IMR-90 (cell line): ENCODE measurements around the gene HS6ST2. TPM values are rescaled to one million over a fixed set of nuclear protein-coding genes. Genes with fewer than 3 reads are reported as not detected.

Experiments
- ATAC-seq: fragments of 200-7000 bp; cut with Tn5 transposase; 2 replicates; pipeline ENCODE4 v1.9.1; 2020; ENCODE audit warnings: low read depth, mild to moderate bottlenecking, moderate library complexity
- BruUV-seq: library from RNA; stranded (reverse); fragments of 400-500 nt; replicated peaks from 2 replicates; lab custom pipeline; 2021; lab: Mats Ljungman, UMichigan
- CTCF ChIA-PET: fragments of 300-600 bp; formaldehyde crosslinking; extraction: SDS; loops from one replicate; lab custom pipeline; 2021; ENCODE audit warnings: antibody characterized with exemption; lab: Yijun Ruan, JAX
- POLR2A ChIA-PET: fragments of 300-600 bp; sonication (Branson Sonifier 250); formaldehyde crosslinking; loops from one replicate; lab custom pipeline; 2022; ENCODE audit warnings: antibody characterized with exemption; ENCODE audit not compliant: unreplicated experiment; lab: Charles Lee
- DNase-seq: peaks from one replicate; pipeline ENCODE4 v3.0.0; 2013
- H2AFZ ChIP-seq: replicated peaks from 2 replicates; pipeline ENCODE3; 2013; ENCODE audit warnings: low read length, mild to moderate bottlenecking; ENCODE audit not compliant: poor library complexity
- H2AK5ac ChIP-seq: 2 replicates; pipeline ENCODE4 v1.6.1; 2013; ENCODE audit warnings: low read depth, low read length, inconsistent platforms
- H2AK9ac ChIP-seq: replicated peaks from 2 replicates; pipeline ENCODE3; 2013; ENCODE audit warnings: mild to moderate bottlenecking, low read depth, low read length, moderate library complexity; ENCODE audit not compliant: poor library complexity
- H2BK120ac ChIP-seq: 2 replicates; pipeline ENCODE4 v1.6.1; 2013; ENCODE audit warnings: low read depth, low read length, inconsistent platforms
- H2BK15ac ChIP-seq: 3 replicates; pipeline ENCODE4 v1.6.1; 2013; ENCODE audit warnings: low read depth, low read length, inconsistent platforms
- H2BK20ac ChIP-seq: 2 replicates; pipeline ENCODE4 v1.6.1; 2013; ENCODE audit warnings: low read depth, mild to moderate bottlenecking, inconsistent platforms, low read length, moderate library complexity
- H2BK5ac ChIP-seq: 2 replicates; pipeline ENCODE4 v1.6.1; 2013; ENCODE audit warnings: mild to moderate bottlenecking, low read depth, low read length, inconsistent platforms; ENCODE audit not compliant: poor library complexity, severe bottlenecking
- H3K14ac ChIP-seq: replicated peaks from 2 replicates; pipeline ENCODE4 v1.6.1; 2013; ENCODE audit warnings: low read depth, low read length, inconsistent platforms
- H3K18ac ChIP-seq: 2 replicates; pipeline ENCODE4 v1.6.1; 2013; ENCODE audit warnings: low read depth, low read length, control low read depth
- H3K23ac ChIP-seq: 2 replicates; pipeline ENCODE4 v1.6.1; 2013; ENCODE audit warnings: low read depth, low read length, inconsistent platforms
- H3K27ac ChIP-seq: 2 replicates; pipeline ENCODE4 v1.5.1; 2013; ENCODE audit warnings: mild to moderate bottlenecking, control low read depth, low read length; ENCODE audit not compliant: insufficient read depth
- H3K27me3 ChIP-seq: 2 replicates; pipeline ENCODE4 v1.6.1; 2013; ENCODE audit warnings: low read length; ENCODE audit not compliant: control insufficient read depth, insufficient read depth
- H3K36me3 ChIP-seq: 2 replicates; pipeline ENCODE4 v1.6.1; 2013; ENCODE audit warnings: low read length, mixed read lengths; ENCODE audit not compliant: control insufficient read depth, insufficient read depth
- H3K4ac ChIP-seq: 2 replicates; pipeline ENCODE4 v1.6.1; 2013; ENCODE audit warnings: low read depth, low read length, inconsistent platforms
- H3K4me1 ChIP-seq: 2 replicates; pipeline ENCODE4 v1.6.1; 2013; ENCODE audit warnings: low read length, mixed read lengths; ENCODE audit not compliant: control insufficient read depth, insufficient read depth
- H3K4me2 ChIP-seq: 2 replicates; pipeline ENCODE4 v1.6.1; 2013; ENCODE audit warnings: low read depth, mild to moderate bottlenecking, control low read depth, low read length, moderate library complexity
- H3K4me3 ChIP-seq: 2 replicates; pipeline ENCODE4 v1.5.1; 2013; ENCODE audit warnings: low read depth, mild to moderate bottlenecking, control low read depth, low read length, moderate library complexity; ENCODE audit not compliant: insufficient read depth
- H3K56ac ChIP-seq: 2 replicates; pipeline ENCODE4 v1.6.1; 2013; ENCODE audit warnings: low read length, inconsistent platforms; ENCODE audit not compliant: insufficient read depth; ENCODE audit errors: extremely low read depth
- H3K79me1 ChIP-seq, 2 experiments: 2 replicates each; pipeline ENCODE4 v1.6.1; 2013; ENCODE audit warnings: low read length in 2 of 2, inconsistent platforms in 1 of 2, low read depth in 1 of 2
- H3K9ac ChIP-seq: 2 replicates; pipeline ENCODE4 v1.6.1; 2013; ENCODE audit warnings: low read depth, low read length, control low read depth
- H3K9me1 ChIP-seq: 2 replicates; pipeline ENCODE4 v1.6.1; 2013; ENCODE audit warnings: low read length, inconsistent platforms; ENCODE audit not compliant: insufficient read depth
- H3K9me3 ChIP-seq: 2 replicates; pipeline ENCODE4 v1.6.1; 2013; ENCODE audit warnings: low read length; ENCODE audit not compliant: control insufficient read depth, insufficient read depth
- H4K20me1 ChIP-seq: 2 replicates; pipeline ENCODE4 v1.6.1; 2013; ENCODE audit warnings: low read length, inconsistent platforms; ENCODE audit not compliant: insufficient read depth
- H4K5ac ChIP-seq: 2 replicates; pipeline ENCODE4 v1.6.1; 2013; ENCODE audit warnings: mild to moderate bottlenecking, low read depth, low read length, control low read depth
- H4K8ac ChIP-seq, 2 experiments: 2 replicates each; pipeline ENCODE4 v1.6.1; 2013; ENCODE audit warnings: low read depth in 2 of 2, low read length in 2 of 2, control low read depth in 1 of 2, inconsistent platforms in 1 of 2
- H4K91ac ChIP-seq: 2 replicates; pipeline ENCODE4 v1.6.1; 2013; ENCODE audit warnings: low read depth, low read length, inconsistent platforms; ENCODE audit not compliant: insufficient read depth
- BHLHE40 ChIP-seq: fragments of 150-350 bp; IDR thresholded peaks from 2 replicates; pipeline ENCODE4 v1.6.1; 2016; ENCODE audit warnings: mild to moderate bottlenecking, low read depth, low read length
- CEBPB ChIP-seq: IDR thresholded peaks from 2 replicates; pipeline ENCODE4 v1.6.1; 2012; ENCODE audit warnings: low read depth, low read length, improper control_type of control experiment
- CHD1 ChIP-seq: IDR thresholded peaks from 2 replicates; pipeline ENCODE4 v1.6.1; 2012; ENCODE audit warnings: low read depth, low read length, improper control_type of control experiment
- FOS ChIP-seq: fragments of 150-350 bp; IDR thresholded peaks from 2 replicates; pipeline ENCODE4 v1.6.1; 2016; ENCODE audit warnings: low read depth, low read length
- MAFK ChIP-seq: IDR thresholded peaks from 2 replicates; pipeline ENCODE4 v1.6.1; 2012; ENCODE audit warnings: low read depth, low read length, improper control_type of control experiment
- MAZ ChIP-seq: IDR thresholded peaks from 2 replicates; pipeline ENCODE4 v1.6.1; 2012; ENCODE audit warnings: low read depth, mild to moderate bottlenecking, low read length, improper control_type of control experiment, moderate library complexity, borderline replicate concordance
- MXI1 ChIP-seq: IDR thresholded peaks from 2 replicates; pipeline ENCODE4 v1.6.1; 2012; ENCODE audit warnings: low read depth, mild to moderate bottlenecking, low read length, moderate library complexity, borderline replicate concordance
- NFE2L2 ChIP-seq: fragments of 150-350 bp; IDR thresholded peaks from 2 replicates; pipeline ENCODE4 v1.6.1; 2016; ENCODE audit warnings: low read depth, mild to moderate bottlenecking, low read length
- POLR2A ChIP-seq: IDR thresholded peaks from 2 replicates; pipeline ENCODE4 v1.6.1; 2012; ENCODE audit warnings: mild to moderate bottlenecking, low read depth, low read length
- RAD21 ChIP-seq: IDR thresholded peaks from 2 replicates; pipeline ENCODE4 v1.6.1; 2012; ENCODE audit warnings: low read length, improper control_type of control experiment
- RCOR1 ChIP-seq: IDR thresholded peaks from 2 replicates; pipeline ENCODE4 v1.6.1; 2012; ENCODE audit warnings: mild to moderate bottlenecking, low read length, improper control_type of control experiment; ENCODE audit not compliant: insufficient replicate concordance
- RFX5 ChIP-seq: IDR thresholded peaks from 2 replicates; pipeline ENCODE4 v1.8.0; 2012; ENCODE audit warnings: low read depth, mild to moderate bottlenecking, low read length, moderate library complexity
- SMC3 ChIP-seq: fragments of 150-350 bp; IDR thresholded peaks from 2 replicates; pipeline ENCODE4 v1.6.1; 2016; ENCODE audit warnings: low read depth, mild to moderate bottlenecking, antibody characterized with exemption, low read length, moderate library complexity
- USF2 ChIP-seq: fragments of 150-350 bp; IDR thresholded peaks from 2 replicates; pipeline ENCODE4 v1.6.1; 2017; ENCODE audit warnings: mild to moderate bottlenecking, antibody characterized with exemption, low read length, low read depth
- WGBS, 2 experiments: methylation state at CpG; one replicate each; pipeline versions ENCODE4 v1.1.5 to v1.1.7; 2013; ENCODE audit warnings: missing lambda C conversion rate in 2 of 2; ENCODE audit not compliant: insufficient read length in 1 of 2; ENCODE audit errors: extremely low coverage in 2 of 2; 5-methylcytosine and 5-hydroxymethylcytosine counted together
- dilution Hi-C: fragments of 300-500 bp; cut with HindIII; formaldehyde crosslinking; loops from one replicate; pipeline ENCODE4 v1.14.3; 2018; ENCODE audit warnings: low sequenced_read_pairs; ENCODE audit not compliant: unreplicated experiment
- in situ Hi-C: fragments of 300-500 bp; cut with MboI; formaldehyde crosslinking; loops from 3 replicates; pipeline ENCODE4 v1.14.3; 2019; ENCODE audit warnings: low sequenced_read_pairs, inconsistent platforms, mixed read lengths
- intact Hi-C: fragments of 100-400 bp; cut with micrococcal nuclease; formaldehyde crosslinking; loops from 2 replicates; pipeline ENCODE4 v1.10.0; 2022
- polyA plus RNA-seq, 3 experiments: library from polyadenylated mRNA; depleted of rRNA; stranded (reverse); fragments of >200 nt; gene quantifications; 2 replicates each; pipeline ENCODE4 v1.2.3, GENCODE V29; 2012; ENCODE audit warnings: low replicate concordance in 1 of 3
- total RNA-seq: library from RNA; depleted of rRNA; stranded (reverse); fragments of >200 nt; gene quantifications from 2 replicates; pipeline ENCODE4 v1.2.3, GENCODE V29; 2012
- TF ChIP-seq, protein P1 (sequence below): fragments of 150-350 bp; IDR thresholded peaks from 2 replicates; pipeline ENCODE4 v1.6.1; 2016; ENCODE audit warnings: low read depth, mild to moderate bottlenecking, low read length, moderate library complexity, borderline replicate concordance
- TF ChIP-seq, protein P2 (sequence below): conservative IDR thresholded peaks from 2 replicates; pipeline ENCODE4 v1.5.1; 2012; ENCODE audit warnings: mild to moderate bottlenecking, low read depth, low read length, improper control_type of control experiment

Gene HS6ST2
- total and polyA plus RNA-seq, 2 of the 4 experiments (the other 2 are of a cell fraction): not detected

DNA sequence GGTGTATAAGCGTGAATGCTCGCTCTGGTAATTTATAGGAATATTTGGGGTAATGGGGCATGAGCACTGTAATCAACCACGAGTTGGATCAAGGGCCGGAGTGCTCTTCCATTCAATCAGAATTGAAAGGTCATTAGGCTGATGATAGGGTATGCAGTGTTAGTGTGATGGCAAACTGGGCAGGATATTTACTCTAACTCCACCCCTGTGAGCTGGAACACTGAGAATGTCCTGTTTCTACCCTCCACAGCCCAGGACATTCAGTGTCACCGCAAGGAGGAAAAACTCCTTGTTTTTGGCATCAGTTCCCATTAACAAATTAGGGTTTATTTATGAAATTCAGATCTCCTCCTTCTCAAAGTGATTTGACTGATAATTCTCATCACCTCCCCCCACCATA lies 137.8 kb downstream of the HS6ST2 start:
- Histone ChIP-seq H3K9me1 (no peaks in the 10 kb centered on the region), H3K4me3 (no peak overlapping the region), H3K9me3 (no peaks in the 10 kb centered on the region), H3K27me3 (no peaks in the 10 kb centered on the region; the same call in 1 of the 2 replicates), H3K36me3 (no peaks in the 10 kb centered on the region), H4K20me1 (no peaks in the 10 kb centered on the region), H4K5ac (no peak overlapping the region), H2BK15ac (no peak overlapping the region), H2BK120ac (no peak overlapping the region), H2BK5ac (no peak overlapping the region), H3K79me1 (no peaks in the 10 kb centered on the region), H4K91ac (no peak overlapping the region), H3K27ac (no peak overlapping the region), H2AFZ (no peak overlapping the region), H3K14ac (no peak overlapping the region), H3K4me1 (no peaks in the 10 kb centered on the region), H3K4me2 (no peak overlapping the region), H3K56ac (no peak overlapping the region), H3K18ac (no peak overlapping the region), H2AK9ac (no peak overlapping the region), H2BK20ac (no peak overlapping the region), H4K8ac (no peak overlapping the region), H3K9ac (no peak overlapping the region), H2AK5ac (no peak overlapping the region), H3K23ac (no peak overlapping the region), H3K4ac (no peak overlapping the region)
- intact Hi-C loops (no loop called here), in situ Hi-C loops (no loop called here), dilution Hi-C loops (no loop called here)
- no peak for ATAC-seq
- CTCF ChIA-PET: no interaction called here
- TF ChIP-seq USF2 (no peak), MAFK (no peak), FOS (no peak), CEBPB (no peak), POLR2A (no peak), MXI1 (no peak), RAD21 (no peak), RCOR1 (no peak), BHLHE40 (no peak), NFE2L2 (no peak), SMC3 (no peak), RFX5 (no peak), CHD1 (no peak), MAZ (no peak)
- TF ChIP-seq, protein P1, sequence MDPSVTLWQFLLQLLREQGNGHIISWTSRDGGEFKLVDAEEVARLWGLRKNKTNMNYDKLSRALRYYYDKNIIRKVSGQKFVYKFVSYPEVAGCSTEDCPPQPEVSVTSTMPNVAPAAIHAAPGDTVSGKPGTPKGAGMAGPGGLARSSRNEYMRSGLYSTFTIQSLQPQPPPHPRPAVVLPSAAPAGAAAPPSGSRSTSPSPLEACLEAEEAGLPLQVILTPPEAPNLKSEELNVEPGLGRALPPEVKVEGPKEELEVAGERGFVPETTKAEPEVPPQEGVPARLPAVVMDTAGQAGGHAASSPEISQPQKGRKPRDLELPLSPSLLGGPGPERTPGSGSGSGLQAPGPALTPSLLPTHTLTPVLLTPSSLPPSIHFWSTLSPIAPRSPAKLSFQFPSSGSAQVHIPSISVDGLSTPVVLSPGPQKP: no peak
- TF ChIP-seq, protein P2, sequence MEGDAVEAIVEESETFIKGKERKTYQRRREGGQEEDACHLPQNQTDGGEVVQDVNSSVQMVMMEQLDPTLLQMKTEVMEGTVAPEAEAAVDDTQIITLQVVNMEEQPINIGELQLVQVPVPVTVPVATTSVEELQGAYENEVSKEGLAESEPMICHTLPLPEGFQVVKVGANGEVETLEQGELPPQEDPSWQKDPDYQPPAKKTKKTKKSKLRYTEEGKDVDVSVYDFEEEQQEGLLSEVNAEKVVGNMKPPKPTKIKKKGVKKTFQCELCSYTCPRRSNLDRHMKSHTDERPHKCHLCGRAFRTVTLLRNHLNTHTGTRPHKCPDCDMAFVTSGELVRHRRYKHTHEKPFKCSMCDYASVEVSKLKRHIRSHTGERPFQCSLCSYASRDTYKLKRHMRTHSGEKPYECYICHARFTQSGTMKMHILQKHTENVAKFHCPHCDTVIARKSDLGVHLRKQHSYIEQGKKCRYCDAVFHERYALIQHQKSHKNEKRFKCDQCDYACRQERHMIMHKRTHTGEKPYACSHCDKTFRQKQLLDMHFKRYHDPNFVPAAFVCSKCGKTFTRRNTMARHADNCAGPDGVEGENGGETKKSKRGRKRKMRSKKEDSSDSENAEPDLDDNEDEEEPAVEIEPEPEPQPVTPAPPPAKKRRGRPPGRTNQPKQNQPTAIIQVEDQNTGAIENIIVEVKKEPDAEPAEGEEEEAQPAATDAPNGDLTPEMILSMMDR: no peak
- POLR2A ChIA-PET: no interaction called here
- 60% methylated on average over 2 of the region's 5 CpGs; no CpG with 5 or more reads in 1 of the 2 experiments for WGBS, 2 experiments
- no TSS peak for BruUV-seq
- no peak for DNase-seq
